Ovary (tissue), 3 donors: ENCODE measurements around the gene MXD1.

Source experiments
- EP300 ChIP-seq: sonication (generic); formaldehyde crosslinking; IDR thresholded peaks from one replicate; pipeline ENCODE4 v1.6.1; 2017; ENCODE audit warnings: antibody characterized with exemption
- TF ChIP-seq, protein P1 (sequence below), 3 donors: fragments of 450-650 bp in 2 of 3; fragments of 200-600 bp in 1 of 3; IDR thresholded peaks; one replicate each; pipeline versions ENCODE4 v1.5.1 to v1.8.0; 2016 to 2022; ENCODE audit warnings: antibody characterized with exemption in 3 of 3, mild to moderate bottlenecking in 1 of 3
- donor health status: DM: no; HTN: no; CAD: no.

DNA sequence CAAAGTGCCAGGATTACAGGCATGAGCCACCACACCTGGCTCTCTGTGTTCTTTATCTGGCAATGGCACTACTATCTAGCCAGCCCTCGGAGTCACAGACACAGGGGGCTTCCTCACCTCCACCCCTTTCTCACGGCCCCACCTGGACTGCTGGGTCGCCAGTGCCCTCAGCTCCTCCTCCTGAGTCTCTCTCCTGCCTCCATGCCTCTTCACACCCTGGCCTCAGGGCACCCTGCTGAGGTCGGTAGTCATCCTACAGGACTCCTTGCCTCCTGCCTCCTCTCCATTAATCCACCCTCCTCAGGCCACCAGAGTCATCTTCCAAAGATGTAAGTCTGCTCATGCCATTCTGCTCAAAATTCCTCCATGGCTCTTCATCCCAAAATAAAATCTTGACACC, 55.1 kb downstream of the MXD1 start:
- TF ChIP-seq, protein P1, sequence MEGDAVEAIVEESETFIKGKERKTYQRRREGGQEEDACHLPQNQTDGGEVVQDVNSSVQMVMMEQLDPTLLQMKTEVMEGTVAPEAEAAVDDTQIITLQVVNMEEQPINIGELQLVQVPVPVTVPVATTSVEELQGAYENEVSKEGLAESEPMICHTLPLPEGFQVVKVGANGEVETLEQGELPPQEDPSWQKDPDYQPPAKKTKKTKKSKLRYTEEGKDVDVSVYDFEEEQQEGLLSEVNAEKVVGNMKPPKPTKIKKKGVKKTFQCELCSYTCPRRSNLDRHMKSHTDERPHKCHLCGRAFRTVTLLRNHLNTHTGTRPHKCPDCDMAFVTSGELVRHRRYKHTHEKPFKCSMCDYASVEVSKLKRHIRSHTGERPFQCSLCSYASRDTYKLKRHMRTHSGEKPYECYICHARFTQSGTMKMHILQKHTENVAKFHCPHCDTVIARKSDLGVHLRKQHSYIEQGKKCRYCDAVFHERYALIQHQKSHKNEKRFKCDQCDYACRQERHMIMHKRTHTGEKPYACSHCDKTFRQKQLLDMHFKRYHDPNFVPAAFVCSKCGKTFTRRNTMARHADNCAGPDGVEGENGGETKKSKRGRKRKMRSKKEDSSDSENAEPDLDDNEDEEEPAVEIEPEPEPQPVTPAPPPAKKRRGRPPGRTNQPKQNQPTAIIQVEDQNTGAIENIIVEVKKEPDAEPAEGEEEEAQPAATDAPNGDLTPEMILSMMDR (IDR thresholded peaks at IDR 0.05), result no peak
- no peak for TF ChIP-seq EP300
